GM19043 (cell line): ENCODE results near the gene NOLC1.
A peak's percentile ranks its signal among the peaks of the same experiment; 100 is the strongest.

ENCODE experiments used
- ATAC-seq: cut with Tn5 transposase; IDR thresholded peaks from one replicate; pipeline ENCODE4 v1.9.1; 2021; ENCODE audit warnings: low read depth; ENCODE audit not compliant: unreplicated experiment

The NOLC1 gene

GRCh38 chr10:102151774-102152544, at the start of gene NOLC1:
Gene NOLC1 (plus strand): TSS chr10:102152389. CDS start chr10:102152411, 22 bp downstream.
- peak; percentile 92 for ATAC-seq

GRCh38 chr10:102102421-102102820, 49.8 kb upstream of the NOLC1 start:
- ATAC-seq, result no peak

- no peak for ATAC-seq
Measured at GRCh38 chr10:102106998-102107397, 45.2 kb upstream of the NOLC1 start.

- no peak for ATAC-seq
Measured at GRCh38 chr10:102109166-102110116, 42.7 kb upstream of the NOLC1 start.

GRCh38 chr10:102111276-102111675, 40.9 kb upstream of the NOLC1 start:
- no peak for ATAC-seq

- ATAC-seq, result no peak
Measured at GRCh38 chr10:102112210-102112817, 39.9 kb upstream of the NOLC1 start.

- ATAC-seq, result no peak
Measured at GRCh38 chr10:102113261-102113955, 38.8 kb upstream of the NOLC1 start.

GRCh38 chr10:102113956-102114857, 38.0 kb upstream of the NOLC1 start:
- peak; percentile 6 for ATAC-seq

- peak; percentile 58 for ATAC-seq
Measured at GRCh38 chr10:102114861-102115618, 37.1 kb upstream of the NOLC1 start.

- ATAC-seq, result no peak
Measured at GRCh38 chr10:102115775-102116174, 36.4 kb upstream of the NOLC1 start.

GRCh38 chr10:102116656-102117055, 35.5 kb upstream of the NOLC1 start:
- no peak for ATAC-seq

- no peak for ATAC-seq
Measured at GRCh38 chr10:102117391-102118159, 34.6 kb upstream of the NOLC1 start.

GRCh38 chr10:102118867-102119266, 33.3 kb upstream of the NOLC1 start:
- ATAC-seq, result no peak

GRCh38 chr10:102119417-102120141, 32.6 kb upstream of the NOLC1 start:
- ATAC-seq, result no peak

GRCh38 chr10:102120142-102120990, 31.8 kb upstream of the NOLC1 start, which contains the start of gene LDB1:
Gene LDB1 (minus strand): TSS chr10:102120368. CDS start chr10:102120110, 258 bp downstream.
- ATAC-seq, result peak; percentile 50

- ATAC-seq, result no peak
Measured at GRCh38 chr10:102120991-102121738, 31.0 kb upstream of the NOLC1 start.
